Duodenal mucosa (tissue), 2 donors: ENCODE measurements around the gene RPL7L1.
"Not testable (repeated sequence)": the region's sequence is repeated elsewhere in the genome, so short reads cannot be mapped to it uniquely, and the experiment has no call there.

Experiments used
- H3K27ac ChIP-seq: one replicate; pipeline ENCODE4 v1.7.0; 2013; ENCODE audit warnings: low read depth, low read length
- H3K27me3 ChIP-seq, 2 donors: one replicate each; pipeline ENCODE4 v1.7.0; 2013; ENCODE audit warnings: low read length in 2 of 2, control low read depth in 1 of 2; ENCODE audit not compliant: insufficient read depth in 2 of 2, control insufficient read depth in 1 of 2
- H3K36me3 ChIP-seq, 2 donors: one replicate each; pipeline ENCODE4 v1.7.0; 2013; ENCODE audit warnings: low read length in 2 of 2, control low read depth in 1 of 2; ENCODE audit not compliant: insufficient read depth in 2 of 2, control insufficient read depth in 1 of 2
- H3K4me1 ChIP-seq, 2 donors: one replicate each; pipeline ENCODE4 v1.7.0; 2013; ENCODE audit warnings: low read length in 2 of 2, control low read depth in 1 of 2; ENCODE audit not compliant: insufficient read depth in 2 of 2, control insufficient read depth in 1 of 2
- H3K4me3 ChIP-seq, 2 donors: one replicate each; pipeline ENCODE4 v1.7.0; 2013; ENCODE audit warnings: low read length in 2 of 2, low read depth in 1 of 2
- H3K9ac ChIP-seq, 2 donors: one replicate each; pipeline ENCODE4 v1.7.0; 2013; ENCODE audit warnings: low read length in 2 of 2, low read depth in 1 of 2
- H3K9me3 ChIP-seq, 2 donors: one replicate each; pipeline ENCODE4 v1.7.0; 2013; ENCODE audit warnings: low read length in 2 of 2, control low read depth in 1 of 2; ENCODE audit not compliant: control insufficient read depth in 1 of 2

The RPL7L1 gene

GRCh38 chr6:42864602-42865001 lies 14.8 kb upstream of the RPL7L1 start:
- Histone ChIP-seq H3K27me3 (no peaks in the 10 kb centered on the region), H3K4me1 (no peaks in the 10 kb centered on the region), H3K9me3 (no peaks in the 10 kb centered on the region), H3K4me3 (no peak overlapping the region), H3K9ac (no peak overlapping the region), H3K36me3 (peaks cover 23 to 80% of the 10 kb centered on the region in 2 donors), H3K27ac (no peak overlapping the region)

DNA sequence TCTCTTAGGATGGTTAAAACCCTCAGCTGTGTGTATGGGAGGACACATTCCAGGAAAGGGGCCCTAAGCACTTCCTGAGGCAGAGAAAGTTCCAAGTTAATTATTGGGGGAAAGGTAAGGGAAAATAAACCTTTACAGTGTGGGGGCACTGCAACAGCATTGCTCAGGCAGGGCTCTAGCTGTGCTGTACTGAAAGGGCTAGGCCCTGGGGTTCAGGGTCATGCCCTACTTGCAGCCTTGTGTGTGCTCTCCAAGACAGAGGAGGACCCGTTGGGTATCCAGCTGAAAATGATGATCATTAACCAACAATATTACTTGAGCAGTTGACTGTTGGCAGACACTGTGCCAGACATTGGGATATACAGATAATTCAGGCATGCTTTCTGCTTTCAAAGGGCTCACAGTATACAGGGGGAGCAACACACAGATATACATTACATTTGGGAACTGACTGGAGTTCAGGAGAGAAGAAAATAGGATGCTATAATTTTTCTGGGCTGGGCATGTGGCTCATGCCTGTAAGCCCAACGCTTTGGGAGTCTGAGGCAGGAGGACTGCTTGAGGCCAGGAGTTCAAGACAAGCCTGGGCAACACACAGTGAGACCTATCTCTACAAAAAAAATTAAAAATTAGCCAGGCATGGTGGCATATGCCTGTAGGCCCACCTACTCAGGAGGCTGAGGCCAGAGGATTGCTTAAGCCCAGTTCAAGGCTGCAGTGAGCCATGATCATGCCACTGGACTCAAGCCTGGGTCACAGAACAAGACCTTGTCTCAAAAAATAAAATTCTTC lies 9.1 kb upstream of the RPL7L1 start:
- no peak overlapping the region for H3K27ac ChIP-seq
- H3K36me3 ChIP-seq, result peaks cover 4 to 38% of the 10 kb centered on the region in 2 donors
- no peaks in the 10 kb centered on the region for H3K4me1 ChIP-seq
- no peak overlapping the region for H3K9ac ChIP-seq
- H3K9me3 ChIP-seq, result no peaks in the 10 kb centered on the region
- no peaks in the 10 kb centered on the region for H3K27me3 ChIP-seq
- H3K4me3 ChIP-seq, result no peak overlapping the region

GRCh38 chr6:42871711-42872110 lies 7.7 kb upstream of the RPL7L1 start:
- H3K36me3 ChIP-seq, result peaks cover 4 to 25% of the 10 kb centered on the region in 2 donors
- H3K27ac ChIP-seq, result no peak overlapping the region
- no peak overlapping the region for H3K4me3 ChIP-seq

DNA sequence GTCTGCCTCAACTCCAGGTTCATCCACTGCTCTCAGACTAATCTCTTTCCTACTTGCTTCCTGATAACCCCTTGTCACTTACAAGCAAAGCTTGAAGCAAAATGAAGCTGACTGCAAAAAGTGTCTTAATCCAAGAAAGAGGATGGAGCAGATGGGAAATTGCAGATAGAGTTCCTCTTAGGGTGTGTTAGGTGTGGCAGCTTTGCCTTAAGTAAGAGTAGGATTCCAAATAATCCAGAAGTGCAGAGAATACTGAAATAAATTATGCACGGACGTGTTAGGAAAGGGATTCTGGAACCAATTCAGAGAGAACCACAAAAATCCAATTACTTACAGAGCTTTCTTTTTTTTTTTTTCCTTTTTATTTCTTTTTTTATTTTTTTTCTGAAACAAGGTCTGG lies 6.1 kb upstream of the RPL7L1 start:
- Histone ChIP-seq H3K4me1 (no peaks in the 10 kb centered on the region), H3K27ac (no peak overlapping the region), H3K36me3 (peaks cover 0 to 10% of the 10 kb centered on the region in 2 donors), H3K4me3 (no peak overlapping the region), H3K27me3 (no peaks in the 10 kb centered on the region), H3K9ac (no peak overlapping the region), H3K9me3 (no peaks in the 10 kb centered on the region)

More at GRCh38 chr6:42871711-42872110, 7.7 kb upstream of the RPL7L1 start:
- Histone ChIP-seq H3K9ac (no peak overlapping the region), H3K9me3 (no peaks in the 10 kb centered on the region), H3K4me1 (no peaks in the 10 kb centered on the region), H3K27me3 (no peaks in the 10 kb centered on the region)

DNA sequence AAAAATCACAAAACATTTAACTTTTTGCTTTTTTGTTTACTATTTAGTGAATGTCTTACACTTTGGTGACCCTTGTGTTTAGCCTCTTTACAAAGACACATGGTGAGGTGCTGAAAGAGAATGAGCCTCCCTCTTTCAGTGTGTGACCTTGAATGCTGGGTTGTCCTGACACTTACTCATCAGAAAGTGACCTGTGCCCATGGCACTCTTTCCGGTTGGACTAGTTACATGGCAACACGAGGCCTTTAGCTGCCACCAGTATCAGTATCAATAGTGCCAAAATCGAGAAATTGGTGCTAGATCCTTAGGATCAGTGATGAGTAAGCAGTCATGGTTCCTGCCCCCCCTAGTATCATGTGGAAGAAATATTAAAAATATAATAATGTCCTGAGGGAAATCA lies 1.7 kb upstream of the RPL7L1 start:
- no peak overlapping the region for H3K9ac ChIP-seq
- H3K9me3 ChIP-seq, result no peaks in the 10 kb centered on the region
- H3K4me3 ChIP-seq, result no peak overlapping the region
- H3K27ac ChIP-seq, result no peak overlapping the region
- H3K36me3 ChIP-seq, result peaks cover 0 to 3% of the 10 kb centered on the region in 2 donors
- peaks cover 0 to 4% of the 10 kb centered on the region in 2 donors for H3K4me1 ChIP-seq
- no peaks in the 10 kb centered on the region for H3K27me3 ChIP-seq

DNA sequence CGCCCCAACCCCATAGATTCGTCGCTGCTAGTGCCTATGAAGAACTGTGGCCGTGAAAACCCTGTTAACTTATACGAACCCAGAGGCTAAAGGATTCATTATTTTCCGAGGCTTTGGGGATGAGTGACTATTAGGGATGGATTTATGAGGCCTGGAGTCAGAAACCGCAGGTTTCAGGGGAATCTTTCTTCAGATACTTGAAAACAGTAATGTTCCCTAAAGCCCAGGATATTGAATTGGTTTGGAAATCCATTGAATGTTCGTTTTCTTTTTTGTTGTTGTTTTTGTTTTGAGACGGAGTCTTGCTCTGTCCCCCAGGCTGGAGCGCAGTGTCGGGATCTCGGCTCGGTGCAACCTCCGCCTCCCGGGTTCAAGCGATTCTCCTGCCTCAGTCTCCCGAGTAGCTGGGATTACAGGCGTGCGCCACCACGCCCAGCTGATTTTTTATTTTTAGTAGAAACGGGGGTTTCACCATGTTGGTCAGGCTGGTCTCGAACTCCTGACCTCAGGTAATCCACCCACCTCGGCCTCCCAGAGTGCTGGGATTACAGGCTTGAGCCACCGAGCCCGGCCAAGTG lies 913 bp downstream of the RPL7L1 start:
- Histone ChIP-seq H3K4me3 (peak overlapping the region; percentile 87 to 92), H3K27ac (peak overlapping the region; percentile 83), H3K36me3 (peaks cover 22 to 27% of the 10 kb centered on the region in 2 donors), H3K9ac (peak overlapping the region; percentile 69 to 94)
- not testable (repeated sequence) for H3K27me3 ChIP-seq, H3K4me1 ChIP-seq, H3K9me3 ChIP-seq

DNA sequence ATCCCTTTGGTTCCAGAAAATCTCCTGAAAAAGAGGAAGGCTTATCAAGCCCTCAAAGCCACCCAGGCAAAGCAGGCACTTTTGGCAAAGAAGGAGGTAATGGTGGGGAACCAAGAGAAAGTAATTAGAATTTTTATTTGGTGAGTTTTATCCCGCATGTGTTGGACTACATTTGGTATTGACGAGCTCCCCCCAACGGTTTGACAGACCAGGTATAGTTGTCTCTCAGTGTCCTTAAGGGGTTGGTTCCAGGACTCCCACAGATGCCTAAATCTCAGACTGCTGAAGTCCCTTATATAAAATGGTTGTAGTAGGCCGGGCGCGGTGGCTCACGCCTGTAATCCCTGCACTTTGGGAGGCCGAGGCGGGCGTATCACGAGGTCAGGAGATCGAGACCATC lies 1.5 kb downstream of the RPL7L1 start:
- peak overlapping the region; percentile 69 to 94 for H3K9ac ChIP-seq
- not testable (repeated sequence) for H3K27ac ChIP-seq

GRCh38 chr6:42885702-42886101 lies 6.3 kb downstream of the RPL7L1 start:
- H3K27ac ChIP-seq, result no peak overlapping the region
- no peak overlapping the region for H3K4me3 ChIP-seq
- no peaks in the 10 kb centered on the region for H3K9me3 ChIP-seq
- peaks cover 4 to 8% of the 10 kb centered on the region in 2 donors for H3K4me1 ChIP-seq
- H3K9ac ChIP-seq, result no peak overlapping the region
- H3K36me3 ChIP-seq, result peaks cover 30 to 36% of the 10 kb centered on the region in 2 donors
- H3K27me3 ChIP-seq, result no peaks in the 10 kb centered on the region

More for the DNA sequence above, 1.5 kb downstream of the RPL7L1 start:
- H3K36me3 ChIP-seq, result peaks cover 28 to 33% of the 10 kb centered on the region in 2 donors
- peak overlapping the region; percentile 87 to 92 for H3K4me3 ChIP-seq
- H3K27me3 ChIP-seq, H3K9me3 ChIP-seq, H3K4me1 ChIP-seq: not testable (repeated sequence)

GRCh38 chr6:42888201-42888600 lies 8.8 kb downstream of the RPL7L1 start:
- not testable (repeated sequence) for H3K9me3 ChIP-seq, H3K27me3 ChIP-seq, H3K9ac ChIP-seq, H3K27ac ChIP-seq, H3K4me3 ChIP-seq
- H3K4me1 ChIP-seq, result peaks cover 4 to 11% of the 10 kb centered on the region in 2 donors
- peaks cover 25 to 28% of the 10 kb centered on the region in 2 donors for H3K36me3 ChIP-seq

- Histone ChIP-seq H3K4me1 (peaks cover 4 to 11% of the 10 kb centered on the region in 2 donors), H3K27me3 (no peaks in the 10 kb centered on the region), H3K9me3 (no peaks in the 10 kb centered on the region), H3K36me3 (peaks cover 11 to 12% of the 10 kb centered on the region in 2 donors), H3K27ac (no peak overlapping the region), H3K4me3 (peak overlapping the region; percentile 87 to 90), H3K9ac (peak overlapping the region; percentile 78 to 91)
Measured at GRCh38 chr6:42889815-42890214, 10.4 kb downstream of the RPL7L1 start.
